H1 (cell line): ENCODE measurements around the gene BIN1.

ENCODE experiments used
- ATF2 ChIP-seq: IDR thresholded peaks from 2 replicates; pipeline ENCODE4 v1.6.1; 2012; ENCODE audit warnings: low read length, inconsistent platforms
- CHD2 ChIP-seq: IDR thresholded peaks from 2 replicates; pipeline ENCODE4 v1.6.1; 2012; ENCODE audit warnings: low read length, improper control_type of control experiment
- CTCF ChIP-seq, 3 experiments: IDR thresholded peaks; 1 replicate in 2 of 3; 2 replicates in 1 of 3; pipeline versions ENCODE4 v1.5.1 to v1.6.1; 2011; ENCODE audit warnings: low read length in 3 of 3, mild to moderate bottlenecking in 3 of 3, inconsistent platforms in 2 of 3, low read depth in 1 of 3, moderate library complexity in 1 of 3; ENCODE audit not compliant: insufficient read depth in 1 of 3; ENCODE audit errors: control extremely low read depth in 1 of 3
- JUND ChIP-seq: IDR thresholded peaks from 2 replicates; pipeline ENCODE4 v1.6.1; 2011; ENCODE audit warnings: mild to moderate bottlenecking, improper control_type of control experiment, low read length
- NRF1 ChIP-seq: IDR thresholded peaks from 2 replicates; pipeline ENCODE4 v1.6.1; 2011; ENCODE audit warnings: mild to moderate bottlenecking, low read depth, low read length, improper control_type of control experiment
- POLR2A ChIP-seq, 2 experiments: IDR thresholded peaks; 1 replicate in 1 of 2; 2 replicates in 1 of 2; pipeline ENCODE4 v1.6.1; 2011; ENCODE audit warnings: low read depth in 2 of 2, low read length in 2 of 2, mild to moderate bottlenecking in 2 of 2; ENCODE audit errors: control extremely low read depth in 1 of 2
- YY1 ChIP-seq: IDR thresholded peaks from 2 replicates; pipeline ENCODE4 v1.6.1; 2011; ENCODE audit warnings: low read depth, mild to moderate bottlenecking, low read length
- TF ChIP-seq, protein P1 (sequence below): IDR thresholded peaks from 2 replicates; pipeline ENCODE4 v1.6.1; 2012; ENCODE audit warnings: inconsistent platforms

- TF ChIP-seq, protein P1, sequence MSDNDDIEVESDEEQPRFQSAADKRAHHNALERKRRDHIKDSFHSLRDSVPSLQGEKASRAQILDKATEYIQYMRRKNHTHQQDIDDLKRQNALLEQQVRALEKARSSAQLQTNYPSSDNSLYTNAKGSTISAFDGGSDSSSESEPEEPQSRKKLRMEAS: no peak
- TF ChIP-seq CTCF (IDR thresholded peaks at IDR 0.05; ENCODE audit: control extremely low read depth in 1 of 3, insufficient read depth in 1 of 3, low read depth in 1 of 3, low read length in 3 of 3): no peak
- TF ChIP-seq JUND: no peak
- TF ChIP-seq POLR2A (IDR thresholded peaks at IDR 0.05; ENCODE audit: control extremely low read depth in 1 of 2, low read depth in 2 of 2, low read length in 2 of 2): no peak
- no peak for TF ChIP-seq YY1
- no peak for TF ChIP-seq CHD2
- TF ChIP-seq ATF2: no peak
- TF ChIP-seq NRF1: no peak
Measured at GRCh38 chr2:127011231-127011661, 95.7 kb downstream of the BIN1 start.
